SK-N-SH treated with all-trans-retinoic acid at 6 μM for 48 hours (cell line): ENCODE data around the gene AK1.

Experiments used
- ARNTL ChIP-seq: fragments of 450-650 bp; formaldehyde crosslinking; IDR thresholded peaks from 2 replicates; pipeline ENCODE4 v1.5.0; 2020; ENCODE audit warnings: low read depth, mild to moderate bottlenecking, moderate library complexity, borderline replicate concordance
- CSDC2 ChIP-seq: fragments of 250-450 bp; sonication (Bioruptor Pico); IDR thresholded peaks from 2 replicates; pipeline ENCODE4 v1.5.0; 2020; ENCODE audit warnings: mild to moderate bottlenecking, moderate library complexity
- ESRRG ChIP-seq: fragments of 250-450 bp; sonication (Bioruptor Pico); IDR thresholded peaks from 2 replicates; pipeline ENCODE4 v1.6.1; 2021; ENCODE audit warnings: mild to moderate bottlenecking
- ISL1 ChIP-seq: fragments of 250-450 bp; sonication (Bioruptor Pico); IDR thresholded peaks from 2 replicates; pipeline ENCODE4 v2.1.2; 2022; ENCODE audit warnings: mild to moderate bottlenecking, moderate library complexity
- OSR1 ChIP-seq: fragments of 250-450 bp; sonication (Bioruptor Pico); IDR thresholded peaks from 2 replicates; pipeline ENCODE4 v1.8.0; 2022; ENCODE audit warnings: moderate library complexity, mild to moderate bottlenecking, inconsistent platforms
- PPARA ChIP-seq: fragments of 250-450 bp; sonication (Bioruptor Pico); IDR thresholded peaks from 2 replicates; pipeline ENCODE4 v1.5.0; 2020; ENCODE audit warnings: mild to moderate bottlenecking, borderline replicate concordance
- SNAI2 ChIP-seq: fragments of 250-450 bp; sonication (Bioruptor Pico); IDR thresholded peaks from 2 replicates; pipeline ENCODE4 v1.5.0; 2020; ENCODE audit warnings: mild to moderate bottlenecking, moderate library complexity
- TOX ChIP-seq: fragments of 250-450 bp; sonication (Bioruptor Pico); IDR thresholded peaks from 2 replicates; pipeline ENCODE4 v1.8.0; 2021; ENCODE audit warnings: mild to moderate bottlenecking, moderate library complexity, borderline replicate concordance
- ZC3H10 ChIP-seq: fragments of 250-450 bp; sonication (Bioruptor Pico); IDR thresholded peaks from 2 replicates; pipeline ENCODE4 v1.5.1; 2021; ENCODE audit warnings: mild to moderate bottlenecking, moderate library complexity
- ZFP30 ChIP-seq: fragments of 450-650 bp; formaldehyde crosslinking; IDR thresholded peaks from 2 replicates; pipeline ENCODE4 v1.5.0; 2022; ENCODE audit warnings: mild to moderate bottlenecking, moderate library complexity
- ZNF8 ChIP-seq: fragments of 450-650 bp; formaldehyde crosslinking; IDR thresholded peaks from 2 replicates; pipeline ENCODE4 v1.5.0; 2020; ENCODE audit warnings: mild to moderate bottlenecking, moderate library complexity
- TF ChIP-seq, protein P1 (sequence below): fragments of 250-450 bp; sonication (Bioruptor Pico); IDR thresholded peaks from 2 replicates; pipeline ENCODE4 v1.5.1; 2020; ENCODE audit warnings: low read depth, mild to moderate bottlenecking, moderate library complexity
- TF ChIP-seq, protein P2 (sequence below): fragments of 250-450 bp; sonication (Bioruptor Pico); IDR thresholded peaks from 2 replicates; pipeline ENCODE4 v1.8.0; 2020; ENCODE audit warnings: mild to moderate bottlenecking, moderate library complexity, borderline replicate concordance

DNA sequence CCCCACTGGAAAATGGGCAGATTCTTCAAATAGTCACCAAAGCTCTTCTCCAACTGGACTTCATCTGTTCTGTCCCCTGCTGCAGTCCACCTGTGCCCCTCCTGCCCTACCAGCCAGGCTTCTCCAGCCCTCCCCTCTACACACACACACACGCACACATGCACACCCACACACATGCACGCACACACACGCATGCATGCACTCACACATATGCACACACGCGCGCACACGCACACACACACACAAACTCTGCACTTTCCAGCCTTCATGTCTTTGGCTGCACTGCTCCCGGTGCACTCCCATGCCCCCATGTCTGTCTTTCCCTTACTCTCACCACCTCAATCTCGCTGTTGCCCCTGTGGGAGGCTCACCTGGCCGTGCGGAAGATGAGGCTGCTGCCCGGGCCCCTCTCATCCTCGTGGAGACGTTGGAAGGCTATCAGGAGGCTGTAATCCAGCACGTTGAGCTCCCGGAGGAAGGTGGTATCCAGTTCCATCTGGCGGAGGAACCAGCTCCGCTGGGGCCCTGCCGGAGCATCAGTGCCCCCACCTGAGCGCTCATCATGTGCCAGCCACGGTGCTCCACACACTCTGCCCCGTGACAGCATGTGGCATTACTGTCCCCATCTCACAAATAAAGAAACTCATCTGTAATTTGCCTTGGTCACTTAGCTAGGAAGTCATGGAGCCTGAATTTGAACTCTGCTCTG is 47.4 kb upstream of the AK1 start:
- TF ChIP-seq ISL1 (CRISPR knock-in tag) (no peak), ARNTL (CRISPR knock-in tag) (no peak), ZNF8 (CRISPR knock-in tag) (no peak), CSDC2 (no peak), TOX (CRISPR knock-in tag) (no peak), OSR1 (CRISPR knock-in tag) (no peak), ZC3H10 (CRISPR knock-in tag) (no peak), SNAI2 (no peak), PPARA (CRISPR knock-in tag) (no peak), ESRRG (CRISPR knock-in tag) (no peak), ZFP30 (CRISPR knock-in tag) (no peak)
- TF ChIP-seq, protein P1, sequence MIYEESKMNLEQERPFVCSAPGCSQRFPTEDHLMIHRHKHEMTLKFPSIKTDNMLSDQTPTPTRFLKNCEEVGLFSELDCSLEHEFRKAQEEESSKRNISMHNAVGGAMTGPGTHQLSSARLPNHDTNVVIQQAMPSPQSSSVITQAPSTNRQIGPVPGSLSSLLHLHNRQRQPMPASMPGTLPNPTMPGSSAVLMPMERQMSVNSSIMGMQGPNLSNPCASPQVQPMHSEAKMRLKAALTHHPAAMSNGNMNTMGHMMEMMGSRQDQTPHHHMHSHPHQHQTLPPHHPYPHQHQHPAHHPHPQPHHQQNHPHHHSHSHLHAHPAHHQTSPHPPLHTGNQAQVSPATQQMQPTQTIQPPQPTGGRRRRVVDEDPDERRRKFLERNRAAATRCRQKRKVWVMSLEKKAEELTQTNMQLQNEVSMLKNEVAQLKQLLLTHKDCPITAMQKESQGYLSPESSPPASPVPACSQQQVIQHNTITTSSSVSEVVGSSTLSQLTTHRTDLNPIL (CRISPR knock-in tag), result no peak
- TF ChIP-seq, protein P2, sequence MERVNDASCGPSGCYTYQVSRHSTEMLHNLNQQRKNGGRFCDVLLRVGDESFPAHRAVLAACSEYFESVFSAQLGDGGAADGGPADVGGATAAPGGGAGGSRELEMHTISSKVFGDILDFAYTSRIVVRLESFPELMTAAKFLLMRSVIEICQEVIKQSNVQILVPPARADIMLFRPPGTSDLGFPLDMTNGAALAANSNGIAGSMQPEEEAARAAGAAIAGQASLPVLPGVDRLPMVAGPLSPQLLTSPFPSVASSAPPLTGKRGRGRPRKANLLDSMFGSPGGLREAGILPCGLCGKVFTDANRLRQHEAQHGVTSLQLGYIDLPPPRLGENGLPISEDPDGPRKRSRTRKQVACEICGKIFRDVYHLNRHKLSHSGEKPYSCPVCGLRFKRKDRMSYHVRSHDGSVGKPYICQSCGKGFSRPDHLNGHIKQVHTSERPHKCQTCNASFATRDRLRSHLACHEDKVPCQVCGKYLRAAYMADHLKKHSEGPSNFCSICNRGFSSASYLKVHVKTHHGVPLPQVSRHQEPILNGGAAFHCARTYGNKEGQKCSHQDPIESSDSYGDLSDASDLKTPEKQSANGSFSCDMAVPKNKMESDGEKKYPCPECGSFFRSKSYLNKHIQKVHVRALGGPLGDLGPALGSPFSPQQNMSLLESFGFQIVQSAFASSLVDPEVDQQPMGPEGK, result no peak
